GM18511 (cell line): ENCODE data around the gene SPPL2B.
"Not testable (repeated sequence)": the region's sequence is repeated elsewhere in the genome, so short reads cannot be mapped to it uniquely, and the experiment has no call there.

Source experiments
- ATAC-seq: cut with Tn5 transposase; IDR thresholded peaks from one replicate; pipeline ENCODE4 v1.9.1; 2021; ENCODE audit warnings: mild to moderate bottlenecking, moderate library complexity; ENCODE audit not compliant: unreplicated experiment

SPPL2B gene

DNA sequence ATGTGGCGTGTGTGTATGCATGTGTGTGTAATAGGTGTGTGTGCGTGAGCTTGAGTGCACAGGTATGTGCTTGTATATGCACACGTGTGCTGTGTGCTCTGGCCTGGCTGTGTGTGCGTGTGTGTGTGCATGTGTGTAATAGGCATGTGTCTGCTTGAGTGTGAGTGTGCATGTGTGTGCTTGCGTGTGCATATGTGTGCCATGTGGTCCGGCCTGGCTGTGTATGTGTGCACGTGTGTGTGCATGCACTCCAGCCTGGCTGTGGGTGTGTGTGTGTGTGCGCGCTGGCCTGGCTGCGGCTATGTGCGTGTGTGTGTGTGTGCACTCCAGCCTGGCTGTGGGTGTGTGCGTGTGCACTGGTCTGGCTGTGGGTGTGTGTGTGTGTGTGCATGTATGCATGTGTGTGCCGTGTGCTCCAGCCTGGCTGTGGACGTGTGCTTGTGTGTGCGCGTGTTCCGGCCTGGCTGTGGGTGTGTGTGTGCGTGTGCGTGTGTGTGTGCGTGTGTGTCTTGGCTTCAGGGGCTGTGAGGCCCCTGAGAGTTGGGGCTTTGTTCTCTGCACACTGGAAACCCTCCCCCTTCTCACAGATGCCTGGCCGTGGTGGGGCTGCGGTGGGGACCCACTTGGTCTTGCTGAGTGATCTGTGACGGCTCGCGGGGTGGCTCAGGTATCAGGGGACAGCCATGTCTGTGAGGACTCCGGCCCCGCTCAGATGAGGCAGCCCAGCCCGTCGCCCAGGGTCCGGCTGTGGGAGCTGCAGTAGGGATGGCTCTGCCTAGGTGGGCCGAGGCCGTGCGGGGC is 8.2 kb downstream of the SPPL2B start:
- ATAC-seq, result no peak

- ATAC-seq, result no peak
These were observed 8.8 kb downstream of the SPPL2B start for GRCh38 chr19:2337329-2337707.

GRCh38 chr19:2338055-2338615 is 9.7 kb downstream of the SPPL2B start:
- ATAC-seq, result no peak

GRCh38 chr19:2338751-2339643 is 10.5 kb downstream of the SPPL2B start:
- no peak for ATAC-seq

GRCh38 chr19:2339644-2340310 is 11.3 kb downstream of the SPPL2B start:
- no peak for ATAC-seq

- ATAC-seq, result no peak
These were observed 12.2 kb downstream of the SPPL2B start for GRCh38 chr19:2340496-2341243.

- ATAC-seq, result no peak
These were observed 12.8 kb downstream of the SPPL2B start for GRCh38 chr19:2341244-2341751.

DNA sequence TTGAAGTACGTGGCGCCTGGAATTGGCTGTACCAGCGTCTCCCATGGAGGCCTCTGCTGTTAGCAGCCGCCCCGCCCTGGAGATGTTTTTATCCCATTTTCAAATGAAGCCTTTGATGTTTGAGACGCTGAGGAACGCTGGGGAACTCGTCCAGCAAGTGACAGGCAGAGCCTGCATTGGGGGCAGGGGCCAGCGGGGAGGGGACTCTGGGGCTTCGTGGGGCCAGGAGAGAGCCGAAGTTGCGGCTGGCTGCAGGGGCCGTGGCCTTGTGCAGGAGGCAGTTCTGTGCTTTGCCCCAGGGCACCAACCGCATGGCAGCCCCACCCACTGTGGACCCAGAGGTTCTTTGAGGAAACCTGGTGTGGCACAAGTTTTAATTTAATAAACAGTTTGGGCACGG is 13.5 kb downstream of the SPPL2B start:
- ATAC-seq, result no peak

DNA sequence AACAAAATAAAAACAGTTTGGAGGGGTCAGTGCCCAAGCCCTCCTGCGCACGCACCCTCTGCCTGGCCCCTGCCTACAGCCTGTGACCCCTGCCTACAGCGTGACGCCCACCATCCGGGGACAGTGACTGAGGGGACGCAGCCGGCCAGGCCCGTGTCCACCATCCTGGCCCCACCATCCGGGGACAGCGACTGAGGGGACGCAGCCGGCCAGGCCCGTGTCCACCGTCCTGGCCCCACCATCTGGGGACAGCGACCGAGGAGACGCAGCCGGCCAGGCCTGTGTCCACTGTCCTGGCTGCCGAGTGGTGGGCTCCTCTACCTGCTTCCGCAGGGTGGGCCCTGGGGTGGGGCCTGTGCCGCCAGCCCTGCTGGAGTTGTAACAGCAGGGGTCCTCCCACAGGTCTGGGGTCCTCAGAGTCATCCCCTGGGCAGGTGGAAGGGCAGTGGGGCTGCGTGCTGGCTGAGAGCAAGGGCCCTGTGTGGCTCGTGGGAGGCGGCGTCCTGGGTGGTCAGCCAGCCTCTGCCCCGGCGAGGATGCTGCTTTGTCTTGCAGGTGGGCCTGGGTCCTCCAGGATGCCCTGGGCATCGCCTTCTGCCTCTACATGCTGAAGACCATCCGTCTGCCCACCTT is 14.3 kb downstream of the SPPL2B start:
- ATAC-seq, result no peak

- ATAC-seq, result no peak
These were observed 15.0 kb downstream of the SPPL2B start for GRCh38 chr19:2343289-2343982.

DNA sequence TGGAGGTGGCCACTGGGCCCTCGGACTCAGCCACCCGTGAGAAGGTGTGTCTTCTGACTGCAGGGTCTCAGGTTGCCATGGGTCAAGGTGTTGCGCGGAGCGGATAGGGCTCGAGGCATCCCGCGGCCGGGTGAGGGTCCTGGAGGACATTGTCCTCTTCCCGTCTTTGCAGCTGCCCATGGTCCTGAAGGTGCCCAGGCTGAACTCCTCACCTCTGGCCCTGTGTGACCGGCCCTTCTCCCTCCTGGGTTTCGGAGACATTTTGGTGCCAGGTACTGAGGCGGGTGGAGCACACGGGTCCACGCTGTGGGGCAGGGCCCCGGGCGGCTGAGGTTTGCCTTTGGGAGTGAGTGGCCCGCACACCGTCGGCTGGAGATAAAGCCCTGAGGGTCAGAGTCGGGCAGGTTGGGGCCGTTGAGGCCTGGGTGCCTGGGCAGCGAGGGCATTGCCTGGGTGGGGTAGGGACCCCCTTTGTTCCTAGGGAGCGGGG is 15.9 kb downstream of the SPPL2B start:
- ATAC-seq, result no peak

- ATAC-seq, result no peak
These were observed 16.6 kb downstream of the SPPL2B start for GRCh38 chr19:2345076-2345475.

- no peak for ATAC-seq
These were observed 17.5 kb downstream of the SPPL2B start for GRCh38 chr19:2345794-2346663.

DNA sequence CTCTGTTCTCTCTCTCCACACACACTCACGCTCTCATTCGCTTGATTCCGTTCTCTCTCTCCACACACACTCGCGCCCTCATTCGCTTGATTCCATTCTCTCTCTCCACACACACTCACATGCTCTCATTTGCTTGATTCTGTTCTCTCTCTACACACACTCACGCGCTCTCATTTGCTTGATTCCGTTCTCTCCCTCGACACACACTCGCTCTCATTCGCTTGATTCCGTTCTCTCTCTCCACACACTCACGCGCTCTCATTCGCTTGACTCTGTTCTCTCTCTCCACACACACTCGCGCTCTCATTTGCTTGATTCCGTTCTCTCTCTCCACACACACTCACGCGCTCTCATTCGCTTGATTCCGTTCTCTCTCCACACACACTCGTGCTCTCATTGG is 21.3 kb downstream of the SPPL2B start:
- not testable (repeated sequence) for ATAC-seq

DNA sequence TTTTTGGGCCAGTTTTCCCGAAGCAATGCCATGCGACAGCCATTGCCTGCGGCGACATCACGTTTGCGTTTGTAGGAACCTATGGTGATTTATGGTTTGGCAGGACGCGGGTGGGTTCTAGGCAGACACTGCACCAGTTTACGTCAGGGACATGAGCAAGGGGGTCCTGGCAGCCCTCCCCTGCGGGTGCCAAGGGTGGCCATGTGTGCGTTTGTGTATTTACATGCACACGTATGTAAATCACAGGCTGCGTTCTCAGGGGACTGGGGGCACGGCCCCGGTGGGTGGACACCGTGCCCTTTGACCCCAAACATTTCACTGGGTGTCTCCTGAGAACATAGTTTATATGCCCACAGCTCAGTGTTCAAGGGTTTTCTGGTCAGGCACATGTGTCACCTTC is 22.2 kb downstream of the SPPL2B start:
- no peak for ATAC-seq

- ATAC-seq, result no peak
These were observed 23.1 kb downstream of the SPPL2B start for GRCh38 chr19:2351591-2351990.

DNA sequence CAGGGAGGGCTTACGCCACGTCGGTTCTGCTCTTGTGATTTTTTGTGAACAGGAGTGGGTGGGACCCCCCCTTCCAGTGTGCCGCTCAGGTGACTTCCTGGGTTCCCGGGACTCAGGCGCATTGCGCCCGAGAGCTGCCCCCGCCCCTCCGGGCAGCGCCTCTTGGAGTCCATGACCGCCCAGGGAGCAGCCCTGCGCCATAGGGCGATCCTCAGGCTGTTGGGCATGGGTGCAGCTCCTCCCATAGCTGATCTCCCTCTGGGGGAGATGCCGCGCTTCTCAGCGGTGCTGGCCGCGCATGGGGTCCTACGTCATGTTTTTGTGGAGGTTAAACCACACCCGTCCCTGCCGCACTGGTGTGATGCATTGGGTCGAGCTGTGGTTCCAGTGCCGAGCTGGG is 23.6 kb downstream of the SPPL2B start:
- no peak for ATAC-seq
